GM19035 (cell line): Measurements from ENCODE around the gene TMEM97.
A peak's percentile ranks its signal among the peaks of the same experiment; 100 is the strongest.
"Not testable (repeated sequence)": the region's sequence is repeated elsewhere in the genome, so short reads cannot be mapped to it uniquely, and the experiment has no call there.

Experiments used
- ATAC-seq: cut with Tn5 transposase; IDR thresholded peaks from one replicate; pipeline ENCODE4 v1.9.1; 2021; ENCODE audit not compliant: unreplicated experiment

TMEM97 gene

GRCh38 chr17:28335959-28336871 is 17.2 kb downstream of the TMEM97 start:
- ATAC-seq, result peak; percentile 7

DNA sequence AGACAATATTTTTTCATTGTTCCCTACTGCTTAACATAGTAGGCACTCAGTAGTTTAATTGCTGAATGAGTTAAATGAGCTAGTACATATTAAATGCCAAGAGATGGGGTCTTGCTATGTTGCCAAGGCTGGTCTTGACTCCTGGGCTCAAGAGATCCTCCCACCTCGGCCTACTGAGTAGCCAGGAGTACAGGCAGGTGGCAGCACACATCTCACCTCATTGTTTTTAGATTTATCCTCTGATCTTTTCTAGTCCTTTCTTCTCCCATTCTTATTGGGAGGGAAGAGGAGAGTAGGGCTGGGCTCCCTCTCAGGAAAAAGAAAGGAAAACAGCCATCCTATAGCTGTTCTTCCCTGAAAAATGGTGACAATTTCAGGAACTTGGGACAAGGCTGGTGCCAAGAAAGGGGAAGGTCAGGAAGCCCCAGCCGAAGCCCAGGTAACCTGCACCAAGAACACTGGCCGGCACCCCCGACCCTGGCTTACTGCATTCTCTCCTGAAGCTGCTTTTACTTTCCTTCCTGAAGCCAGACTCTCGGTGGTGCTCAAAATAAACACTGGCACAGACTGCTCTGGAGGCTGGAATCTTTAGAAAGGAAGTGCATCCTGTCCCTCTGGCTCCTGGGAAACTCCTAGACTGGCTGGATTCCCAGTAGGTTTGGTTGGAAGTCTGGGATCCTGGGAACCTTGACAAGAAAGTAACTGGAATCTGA is 19.2 kb downstream of the TMEM97 start:
- no peak for ATAC-seq

GRCh38 chr17:28338769-28339212 is 19.8 kb downstream of the TMEM97 start:
- not testable (repeated sequence) for ATAC-seq

DNA sequence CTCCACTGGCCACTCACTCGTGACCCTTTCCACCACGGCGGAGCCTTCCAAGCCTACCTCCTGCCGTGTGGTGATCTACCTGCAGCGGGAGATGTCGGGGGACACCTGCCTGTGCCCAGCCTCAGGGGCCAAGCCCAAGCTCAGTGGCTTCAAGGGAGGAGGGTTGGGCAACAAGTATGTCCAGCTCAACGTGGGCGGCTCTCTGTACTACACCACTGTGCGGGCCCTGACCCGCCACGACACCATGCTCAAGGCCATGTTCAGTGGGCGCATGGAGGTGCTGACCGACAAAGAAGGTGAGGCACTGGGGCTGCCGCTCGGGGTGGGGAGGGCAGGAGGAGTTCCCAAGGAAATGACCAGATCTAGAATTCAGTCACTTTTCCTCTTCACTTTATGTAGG is 20.4 kb downstream of the TMEM97 start:
- ATAC-seq, result no peak

DNA sequence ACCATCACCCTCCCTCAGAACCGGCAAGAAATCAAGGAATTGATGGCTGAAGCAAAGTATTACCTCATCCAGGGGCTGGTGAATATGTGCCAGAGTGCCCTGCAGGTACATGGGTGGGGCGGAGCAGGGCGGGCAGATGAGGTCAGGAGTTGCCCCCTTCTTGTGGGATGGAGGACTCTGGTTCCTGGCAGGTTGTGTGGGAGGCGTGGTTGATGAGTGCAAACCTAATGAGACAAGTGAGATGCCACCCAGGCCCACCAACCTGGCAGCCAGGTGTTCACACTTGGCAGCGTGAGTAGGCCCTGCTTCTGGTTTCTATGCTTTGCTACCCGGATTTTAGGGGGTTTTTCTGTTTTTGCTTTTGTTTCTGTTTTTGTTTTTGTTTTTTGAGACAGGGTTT is 21.4 kb downstream of the TMEM97 start:
- no peak for ATAC-seq

DNA sequence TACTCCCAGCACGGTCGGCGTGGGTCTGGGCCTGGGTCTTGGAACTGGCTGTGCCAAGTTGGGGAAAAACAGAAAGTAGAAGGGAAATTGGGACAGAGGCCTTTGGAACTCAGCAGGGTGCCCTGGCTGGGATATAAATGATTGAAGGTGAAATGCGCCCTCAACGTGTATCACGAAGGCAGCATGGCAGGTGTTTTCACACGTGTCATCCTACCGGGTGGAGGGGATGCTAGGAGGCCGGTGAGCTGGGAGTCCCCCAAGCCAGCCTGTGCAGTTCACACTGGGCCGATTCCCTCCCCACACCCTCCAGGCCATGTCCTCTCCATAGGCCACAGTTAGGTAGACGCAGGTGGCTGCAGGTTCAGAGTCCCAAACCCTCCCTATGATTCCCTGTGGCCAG is 22.5 kb downstream of the TMEM97 start:
- ATAC-seq, result no peak

DNA sequence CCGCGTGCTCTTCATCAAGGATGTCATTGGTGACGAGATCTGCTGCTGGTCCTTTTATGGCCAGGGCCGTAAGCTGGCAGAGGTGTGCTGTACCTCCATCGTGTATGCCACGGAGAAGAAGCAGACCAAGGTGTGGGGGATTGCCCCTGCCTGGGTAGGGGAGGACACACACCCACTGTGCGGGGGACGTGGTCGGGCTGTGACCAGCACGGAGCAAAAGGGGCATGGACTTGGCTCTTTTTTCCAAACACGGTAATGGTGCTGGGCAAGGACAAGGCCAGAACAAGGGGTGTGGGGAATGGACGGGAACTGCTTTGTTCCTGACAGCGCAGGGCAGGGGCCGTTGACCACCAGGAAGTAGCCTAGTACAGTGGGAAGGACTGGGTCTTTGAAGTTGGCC is 23.3 kb downstream of the TMEM97 start:
- no peak for ATAC-seq

DNA sequence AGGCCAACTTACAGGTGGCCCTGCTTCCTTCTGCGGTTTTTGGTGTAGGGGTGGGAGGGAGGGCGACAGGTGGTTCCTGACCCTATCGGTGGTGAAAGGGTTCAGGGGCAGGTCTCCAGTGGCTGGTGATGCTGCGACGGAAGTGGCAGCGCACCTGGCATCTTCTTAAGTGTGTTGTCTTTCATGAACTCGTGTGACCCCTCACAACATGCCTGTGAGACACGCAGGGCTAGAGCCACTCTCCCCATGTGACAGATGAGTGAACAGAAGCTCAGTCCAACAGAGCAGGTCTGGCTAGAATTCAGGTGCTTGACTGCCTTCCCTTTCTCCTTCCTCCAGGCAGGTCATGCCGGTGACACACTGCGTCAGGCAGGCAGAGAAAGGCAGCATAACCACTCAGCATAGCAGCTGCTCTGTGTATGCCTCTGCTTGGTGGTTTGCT is 24.5 kb downstream of the TMEM97 start:
- ATAC-seq, result no peak

GRCh38 chr17:28344011-28344410 is 25.0 kb downstream of the TMEM97 start:
- ATAC-seq, result no peak

GRCh38 chr17:28344435-28344901 is 25.5 kb downstream of the TMEM97 start:
- ATAC-seq, result no peak

DNA sequence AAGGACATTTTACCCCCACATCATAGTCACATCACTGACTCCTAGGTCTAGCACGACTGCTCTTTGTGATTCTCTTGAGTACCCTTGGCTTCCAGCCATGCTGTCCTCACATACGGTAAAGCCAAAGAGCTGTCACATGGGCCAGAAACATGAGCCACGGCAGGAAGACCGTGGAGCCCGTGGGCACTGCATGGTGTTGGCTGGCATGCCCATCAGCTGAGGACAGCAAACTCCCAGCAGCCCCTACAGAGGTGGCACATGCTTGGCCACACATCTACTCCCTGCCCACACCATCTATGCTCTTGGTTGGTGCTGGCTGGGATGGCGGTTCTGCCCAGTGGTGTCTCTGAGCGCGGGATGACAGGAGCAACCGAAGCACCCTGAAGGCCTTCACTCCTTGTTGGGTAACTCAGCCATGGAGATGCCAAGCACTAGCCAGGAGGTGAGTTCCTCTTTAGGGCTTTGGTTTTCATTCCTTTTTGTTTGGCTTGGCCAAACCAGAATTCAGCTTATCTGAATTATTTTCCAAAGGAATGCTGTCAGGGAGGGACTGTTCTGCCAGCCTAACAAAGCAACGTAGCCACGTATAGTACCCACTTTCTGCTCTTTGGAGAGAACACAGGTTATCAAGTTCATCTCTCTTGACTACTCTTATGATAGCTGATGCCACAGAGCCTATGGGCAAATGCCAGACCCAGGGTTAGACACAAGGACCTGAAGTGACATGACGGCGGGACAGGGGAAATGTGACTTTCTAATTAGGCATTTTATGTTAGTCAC is 26.6 kb downstream of the TMEM97 start:
- ATAC-seq, result no peak

DNA sequence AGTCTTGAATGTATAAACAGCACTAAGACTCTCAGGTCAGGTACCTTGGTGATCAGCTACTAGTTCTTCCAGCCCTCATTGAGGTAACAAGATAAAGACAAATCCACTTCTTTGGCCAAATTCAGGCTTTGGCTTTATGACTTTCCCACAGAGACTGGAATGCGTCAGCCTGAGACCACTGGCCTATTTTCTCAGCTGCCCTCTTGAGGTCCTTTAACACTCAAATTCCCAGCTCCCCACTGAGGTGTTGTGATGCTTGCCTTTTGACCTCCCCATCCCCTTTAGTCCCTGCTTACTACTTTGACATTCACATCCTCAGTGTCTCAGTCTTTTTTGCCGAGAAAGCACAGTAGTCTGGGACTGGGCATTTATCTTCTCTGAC is 27.2 kb downstream of the TMEM97 start:
- ATAC-seq, result no peak

GRCh38 chr17:28346746-28347246 is 27.8 kb downstream of the TMEM97 start:
- ATAC-seq, result no peak

DNA sequence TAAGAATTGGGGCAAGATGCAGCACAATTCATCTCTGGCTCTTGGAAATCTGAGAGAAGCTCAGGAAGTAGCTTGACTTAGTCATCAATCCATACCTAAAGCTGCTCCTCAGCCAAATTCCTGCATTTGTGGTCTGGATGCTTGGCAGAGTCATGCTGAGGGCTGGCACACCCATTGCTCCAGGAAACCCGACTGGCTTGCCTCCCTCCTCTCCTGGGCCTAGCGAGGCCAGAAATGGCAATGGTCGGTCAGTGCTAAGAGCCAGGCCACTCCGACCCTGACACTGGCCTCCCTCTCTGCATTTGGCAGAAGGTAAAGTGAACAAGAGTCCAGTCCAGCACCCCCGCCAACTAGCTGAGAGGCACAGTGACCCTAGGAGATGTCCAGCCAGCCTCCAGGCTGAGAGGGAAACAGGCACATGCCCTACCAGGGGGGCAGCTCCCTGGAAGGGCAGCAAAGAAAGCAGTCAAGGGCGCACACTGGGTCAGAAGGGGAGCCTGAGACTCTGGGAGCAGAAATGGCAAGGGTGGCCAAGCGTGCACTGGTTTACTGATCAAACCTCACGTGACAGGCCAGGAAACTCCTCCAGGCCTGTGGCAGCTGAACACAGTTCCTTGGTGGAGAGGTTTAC is 28.4 kb downstream of the TMEM97 start:
- no peak for ATAC-seq

- ATAC-seq, result no peak
These were observed 30.0 kb downstream of the TMEM97 start for GRCh38 chr17:28348979-28349378.

DNA sequence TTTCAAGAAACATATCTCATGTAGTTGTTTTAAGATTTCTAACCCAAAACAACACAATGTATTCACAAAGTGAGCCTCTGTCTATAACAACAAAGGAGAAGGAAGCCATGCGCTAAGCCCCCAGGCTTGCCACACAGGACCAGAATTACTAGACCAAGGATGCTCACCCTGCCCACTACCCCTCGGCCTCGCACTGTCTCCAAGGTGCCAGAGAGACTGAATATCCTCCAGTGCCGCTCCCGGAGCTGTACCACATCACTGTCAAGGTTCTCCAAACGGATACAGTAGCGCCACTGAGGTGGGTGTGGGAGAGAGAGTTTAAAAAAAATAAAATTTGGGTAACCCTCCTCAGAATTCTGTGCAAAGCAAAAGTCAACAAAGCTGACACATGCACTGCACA is 31.3 kb downstream of the TMEM97 start:
- ATAC-seq, result no peak

DNA sequence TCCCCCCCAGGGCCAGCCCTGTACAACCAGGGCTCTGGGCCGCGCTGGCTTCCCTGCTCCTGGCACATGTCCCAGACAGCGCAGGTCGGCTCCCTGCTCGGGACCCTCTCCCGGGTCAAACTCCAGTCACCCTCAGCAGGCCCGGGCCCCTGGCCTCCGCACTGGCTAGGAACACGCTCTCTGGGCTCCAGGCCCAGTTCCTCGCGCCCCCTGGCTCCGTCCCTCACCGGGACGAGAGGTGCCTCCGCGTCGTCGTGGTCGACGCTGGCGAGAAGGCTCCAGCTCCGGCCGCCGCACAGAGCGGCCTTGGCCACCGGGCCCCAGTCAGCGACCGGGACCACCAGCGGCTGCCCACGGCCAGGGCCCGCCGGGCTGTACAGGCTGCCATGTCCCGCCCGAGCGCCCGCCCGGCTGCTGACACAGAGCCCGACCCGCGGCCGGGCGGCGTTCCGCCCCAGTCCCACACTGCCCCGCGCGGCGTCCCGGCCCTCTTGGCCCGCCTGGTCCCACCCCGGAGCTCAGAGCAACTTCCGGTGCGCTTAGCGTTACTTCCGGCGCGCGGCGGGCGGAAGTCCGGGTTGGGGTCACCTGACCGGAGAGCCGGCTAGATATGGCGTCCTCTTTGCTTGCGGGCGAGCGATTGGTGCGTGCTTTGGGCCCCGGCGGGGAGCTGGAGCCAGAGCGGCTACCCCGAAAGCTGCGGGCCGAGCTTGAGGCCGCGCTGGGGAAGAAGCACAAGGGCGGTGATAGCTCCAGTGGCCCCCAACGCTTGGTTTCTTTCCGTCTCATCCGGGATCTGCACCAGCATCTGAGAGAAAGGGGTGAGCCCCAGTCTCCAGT is 38.3 kb downstream of the TMEM97 start, which contains the start of gene POLDIP2:
POLDIP2 (minus strand) TSS at position 467 of the 840 bp plus-strand sequence; CDS start at position 388, 79 bp downstream.
- peak; percentile 98 for ATAC-seq

- no peak for ATAC-seq
These were observed 38.8 kb downstream of the TMEM97 start for GRCh38 chr17:28357901-28358197.

- ATAC-seq, result no peak
These were observed 44.2 kb downstream of the TMEM97 start for GRCh38 chr17:28363186-28363585.
